CD4-positive, alpha-beta memory T cell (primary cell): ENCODE data around the gene LEMD1. TPM values are rescaled to one million over a fixed set of nuclear protein-coding genes. Genes with fewer than 3 reads are reported as not detected.
A peak's percentile ranks its signal among the peaks of the same experiment; 100 is the strongest.

Source experiments
- CTCF ChIA-PET: fragments of 350-600 bp; sonication (Branson Sonifier 250); formaldehyde crosslinking; loops from one replicate; lab custom pipeline; 2021; ENCODE audit warnings: inconsistent platforms; ENCODE audit not compliant: partially characterized antibody; lab: Charles Lee
- POLR2A ChIA-PET: fragments of 350-600 bp; sonication (Branson Sonifier 250); formaldehyde crosslinking; loops from one replicate; lab custom pipeline; 2021; ENCODE audit not compliant: partially characterized antibody; lab: Charles Lee
- DNase-seq, 5 donors: peaks; one replicate each; pipeline versions ENCODE4 v3.0.0 to v3.0.0-alpha.2; 2020 to 2022; ENCODE audit warnings: mixed read lengths in 1 of 5
- H3K27ac ChIP-seq: one replicate; pipeline ENCODE4 v1.7.0; 2013; ENCODE audit warnings: low read depth, low read length
- H3K27me3 ChIP-seq: 2 replicates; pipeline ENCODE4 v1.7.0; 2013; ENCODE audit warnings: mild to moderate bottlenecking, low read length, moderate library complexity; ENCODE audit not compliant: insufficient read depth
- H3K36me3 ChIP-seq: 2 replicates; pipeline ENCODE4 v1.7.0; 2013; ENCODE audit warnings: mild to moderate bottlenecking, low read length, moderate library complexity; ENCODE audit not compliant: insufficient read depth
- H3K4me1 ChIP-seq: 2 replicates; pipeline ENCODE4 v1.7.0; 2013; ENCODE audit warnings: mild to moderate bottlenecking, low read length, moderate library complexity; ENCODE audit not compliant: insufficient read depth
- H3K4me3 ChIP-seq, 2 donors: one replicate each; pipeline ENCODE4 v1.7.0; 2013; ENCODE audit warnings: low read length in 2 of 2, mild to moderate bottlenecking in 1 of 2
- H3K9me3 ChIP-seq, 2 donors: one replicate each; pipeline ENCODE4 v1.7.0; 2013; ENCODE audit warnings: low read length in 2 of 2, control low read depth in 1 of 2; ENCODE audit not compliant: control insufficient read depth in 1 of 2
- H3K27ac Mint-ChIP-seq, 7 donors: one replicate each; pipeline ENCODE4 v1.8.0; 2020 to 2021; ENCODE audit warnings: mixed read lengths in 7 of 7, mild to moderate bottlenecking in 6 of 7, inconsistent platforms in 3 of 7, moderate library complexity in 3 of 7
- H3K27me3 Mint-ChIP-seq, 2 donors: one replicate each; pipeline ENCODE4 v1.8.0; 2020 to 2021; ENCODE audit warnings: mixed read lengths in 2 of 2
- H3K36me3 Mint-ChIP-seq, 2 donors: one replicate each; pipeline ENCODE4 v1.8.0; 2020 to 2021; ENCODE audit warnings: mixed read lengths in 2 of 2, inconsistent platforms in 1 of 2, mild to moderate bottlenecking in 1 of 2
- H3K4me1 Mint-ChIP-seq, 4 donors: one replicate each; pipeline ENCODE4 v1.8.0; 2020 to 2021; ENCODE audit warnings: mixed read lengths in 4 of 4, mild to moderate bottlenecking in 1 of 4
- H3K4me3 Mint-ChIP-seq, 8 donors: one replicate each; pipeline ENCODE4 v1.8.0; 2020 to 2021; ENCODE audit warnings: mixed read lengths in 8 of 8, mild to moderate bottlenecking in 7 of 8, moderate library complexity in 6 of 8, inconsistent platforms in 3 of 8
- H3K9me3 Mint-ChIP-seq, 8 donors: one replicate each; pipeline ENCODE4 v1.8.0; 2020 to 2021; ENCODE audit warnings: mixed read lengths in 8 of 8, mild to moderate bottlenecking in 5 of 8, inconsistent platforms in 3 of 8, moderate library complexity in 1 of 8
- intact Hi-C: fragments of 100-400 bp; cut with micrococcal nuclease; formaldehyde crosslinking; loops from one replicate; pipeline ENCODE4 v1.15.1; 2023
- polyA plus RNA-seq, 2 donors: library from polyadenylated mRNA; unstranded; fragments of 300-500 nt; fragmentation: Illumina TruSeq; gene quantifications; one replicate each; pipeline ENCODE4 v1.2.3, GENCODE V29; 2021
- total RNA-seq, 2 experiments: library from RNA; stranded (reverse); gene quantifications; one replicate each; pipeline ENCODE4 v1.2.3, GENCODE V29; 2021

The LEMD1 gene
- total and polyA plus RNA-seq, 4 experiments from 2014 or later: 1.3 TPM; not detected in 3

DNA sequence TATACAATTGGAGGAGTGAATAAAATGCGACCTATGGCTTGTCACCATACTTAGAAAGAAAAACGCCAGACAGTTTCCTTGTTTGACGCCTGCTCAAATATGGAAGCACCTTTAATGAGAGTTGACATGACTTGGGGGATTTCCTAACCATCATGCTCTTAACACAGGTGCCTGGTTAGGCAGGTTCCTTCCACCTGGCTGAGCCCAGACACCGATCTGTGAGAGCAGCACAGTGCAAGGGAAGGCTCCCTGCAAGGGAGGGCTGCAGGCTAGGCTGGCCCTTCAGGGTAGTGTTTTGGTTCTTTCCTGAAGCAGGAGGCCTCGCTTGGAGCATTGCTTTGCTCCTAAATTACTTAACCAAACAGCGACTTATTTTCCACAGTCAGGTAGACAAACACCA, 40.6 kb downstream of the LEMD1 start:
- H3K4me3 Mint-ChIP-seq: no peak overlapping the region
- CTCF ChIA-PET: interaction anchor here (1.8 kb wide), 2 partner anchors 49 to 143 kb away, joined by 4 to 5 read pairs; no protein-coding TSS in a partner anchor
- intact Hi-C loops: no loop called here
- H3K4me1 Mint-ChIP-seq: peaks cover 0 to 12% (median 1%) of the 10 kb centered on the region in 4 donors
- no peaks in the 10 kb centered on the region for H3K36me3 Mint-ChIP-seq
- POLR2A ChIA-PET: interaction anchor here (0.7 kb wide), 2 partner anchors 12 to 60 kb away, joined by 3 read pairs; no protein-coding TSS in a partner anchor
- H3K36me3 ChIP-seq: no peaks in the 10 kb centered on the region
- H3K9me3 Mint-ChIP-seq: no peaks in the 10 kb centered on the region
- H3K27ac Mint-ChIP-seq: no peak overlapping the region
- no peak for DNase-seq
- H3K27ac ChIP-seq: no peak overlapping the region
- H3K27me3 Mint-ChIP-seq: peaks cover 3 to 8% of the 10 kb centered on the region in 2 donors
- H3K4me3 ChIP-seq: no peak overlapping the region
- no peaks in the 10 kb centered on the region for H3K4me1 ChIP-seq
- H3K9me3 ChIP-seq: no peaks in the 10 kb centered on the region
- no peaks in the 10 kb centered on the region for H3K27me3 ChIP-seq

DNA sequence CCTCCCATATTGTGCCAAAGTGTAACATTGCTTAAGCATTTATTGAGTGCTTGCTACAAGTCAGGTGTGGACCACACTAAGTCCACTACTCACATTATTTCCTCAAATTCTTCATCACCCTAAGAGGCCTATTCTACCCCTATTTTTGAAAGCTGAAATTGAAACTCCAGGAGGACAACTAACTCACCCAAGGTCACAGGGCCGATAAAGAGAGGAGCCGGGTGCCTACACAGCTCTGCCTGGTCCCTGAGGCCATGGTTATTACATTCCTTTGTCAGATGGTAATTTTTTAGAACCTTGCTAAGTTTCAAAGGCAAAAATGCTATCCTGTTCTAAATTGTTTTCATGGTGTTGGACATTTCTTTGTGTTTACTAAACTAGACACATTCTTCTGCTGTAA, 41.0 kb downstream of the LEMD1 start:
- no peaks in the 10 kb centered on the region for H3K4me1 ChIP-seq
- H3K36me3 ChIP-seq: no peaks in the 10 kb centered on the region
- H3K27ac ChIP-seq: no peak overlapping the region
- peaks cover 8 to 13% of the 10 kb centered on the region in 2 donors for H3K27me3 Mint-ChIP-seq
- no peaks in the 10 kb centered on the region for H3K27me3 ChIP-seq
- H3K4me3 ChIP-seq: no peak overlapping the region
- H3K4me1 Mint-ChIP-seq: peaks cover 0 to 16% (median 3%) of the 10 kb centered on the region in 4 donors
- H3K4me3 Mint-ChIP-seq: no peak overlapping the region
- intact Hi-C loops: no loop called here
- no peaks in the 10 kb centered on the region for H3K36me3 Mint-ChIP-seq
- CTCF ChIA-PET: interaction anchor here (1.8 kb wide), 2 partner anchors 49 to 143 kb away, joined by 4 to 5 read pairs; no protein-coding TSS in a partner anchor
- no peaks in the 10 kb centered on the region for H3K9me3 Mint-ChIP-seq
- no peaks in the 10 kb centered on the region for H3K9me3 ChIP-seq
- POLR2A ChIA-PET: interaction anchor here (0.7 kb wide), 2 partner anchors 12 to 60 kb away, joined by 3 read pairs; no protein-coding TSS in a partner anchor
- no peak overlapping the region for H3K27ac Mint-ChIP-seq
- no peak for DNase-seq

DNA sequence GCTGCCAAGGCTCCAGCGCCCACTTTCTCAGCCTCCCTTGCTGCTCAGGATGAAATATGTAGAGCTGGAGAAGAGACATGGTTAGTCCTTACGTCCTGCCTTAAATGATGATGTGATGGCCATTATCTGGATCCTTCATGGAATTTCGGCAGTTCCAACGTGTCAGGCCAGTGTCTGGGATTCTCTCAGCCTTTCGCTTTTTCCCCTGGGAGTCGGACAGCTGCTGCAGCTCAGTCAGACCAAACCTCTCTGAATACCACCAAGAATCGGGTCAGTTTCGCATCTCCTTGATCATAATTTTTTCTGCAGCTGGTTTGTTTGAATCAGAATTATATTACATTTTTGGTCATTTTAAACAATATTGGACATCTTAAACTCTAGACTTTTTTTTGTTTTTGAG, 42.8 kb downstream of the LEMD1 start:
- Mint-ChIP-seq H3K36me3 (no peaks in the 10 kb centered on the region), H3K27ac (no peak overlapping the region), H3K9me3 (no peaks in the 10 kb centered on the region), H3K27me3 (peaks cover 11 to 13% of the 10 kb centered on the region in 2 donors), H3K4me3 (no peak overlapping the region), H3K4me1 (peaks cover 10 to 29% (median 12%) of the 10 kb centered on the region in 4 donors)
- intact Hi-C loops: no loop called here
- Histone ChIP-seq H3K36me3 (no peaks in the 10 kb centered on the region), H3K4me3 (no peak overlapping the region), H3K27me3 (no peaks in the 10 kb centered on the region), H3K4me1 (peaks cover 9% of the 10 kb centered on the region), H3K27ac (no peak overlapping the region), H3K9me3 (no peaks in the 10 kb centered on the region)
- ChIA-PET POLR2A (no interaction called here), CTCF (no interaction called here)
- DNase-seq: no peak

- Histone ChIP-seq H3K4me1 (peaks cover 16% of the 10 kb centered on the region), H3K27me3 (no peaks in the 10 kb centered on the region), H3K4me3 (no peak overlapping the region), H3K9me3 (no peaks in the 10 kb centered on the region), H3K27ac (no peak overlapping the region), H3K36me3 (no peaks in the 10 kb centered on the region)
- peaks cover 13 to 14% of the 10 kb centered on the region in 2 donors for H3K27me3 Mint-ChIP-seq
- H3K36me3 Mint-ChIP-seq: no peaks in the 10 kb centered on the region
- DNase-seq: no peak
- H3K4me1 Mint-ChIP-seq: peaks cover 18 to 39% (median 22%) of the 10 kb centered on the region in 4 donors
- H3K27ac Mint-ChIP-seq: no peak overlapping the region
- intact Hi-C loops: no loop called here
- H3K9me3 Mint-ChIP-seq: no peaks in the 10 kb centered on the region
- ChIA-PET CTCF (no interaction called here), POLR2A (no interaction called here)
- no peak overlapping the region for H3K4me3 Mint-ChIP-seq
These were observed 44.5 kb downstream of the LEMD1 start for GRCh38 chr1:205377355-205377754.

GRCh38 chr1:205376739-205377138, 45.1 kb downstream of the LEMD1 start:
- intact Hi-C loops: no loop called here
- Histone ChIP-seq H3K27me3 (no peaks in the 10 kb centered on the region), H3K27ac (no peak overlapping the region), H3K4me3 (no peak overlapping the region), H3K9me3 (no peaks in the 10 kb centered on the region), H3K36me3 (no peaks in the 10 kb centered on the region), H3K4me1 (peaks cover 16% of the 10 kb centered on the region)
- Mint-ChIP-seq H3K27ac (no peak overlapping the region), H3K27me3 (peaks cover 13 to 15% of the 10 kb centered on the region in 2 donors), H3K4me3 (peak overlapping the region in 1 of 8 donors; percentile 22), H3K36me3 (no peaks in the 10 kb centered on the region), H3K9me3 (no peaks in the 10 kb centered on the region), H3K4me1 (peaks cover 18 to 39% (median 22%) of the 10 kb centered on the region in 4 donors)
- CTCF ChIA-PET: interaction anchor here (1.0 to 1.2 kb wide), 2 partner anchors 23 to 41 kb away, joined by 3 to 5 read pairs; no protein-coding TSS in a partner anchor
- no peak for DNase-seq
- POLR2A ChIA-PET: no interaction called here

DNA sequence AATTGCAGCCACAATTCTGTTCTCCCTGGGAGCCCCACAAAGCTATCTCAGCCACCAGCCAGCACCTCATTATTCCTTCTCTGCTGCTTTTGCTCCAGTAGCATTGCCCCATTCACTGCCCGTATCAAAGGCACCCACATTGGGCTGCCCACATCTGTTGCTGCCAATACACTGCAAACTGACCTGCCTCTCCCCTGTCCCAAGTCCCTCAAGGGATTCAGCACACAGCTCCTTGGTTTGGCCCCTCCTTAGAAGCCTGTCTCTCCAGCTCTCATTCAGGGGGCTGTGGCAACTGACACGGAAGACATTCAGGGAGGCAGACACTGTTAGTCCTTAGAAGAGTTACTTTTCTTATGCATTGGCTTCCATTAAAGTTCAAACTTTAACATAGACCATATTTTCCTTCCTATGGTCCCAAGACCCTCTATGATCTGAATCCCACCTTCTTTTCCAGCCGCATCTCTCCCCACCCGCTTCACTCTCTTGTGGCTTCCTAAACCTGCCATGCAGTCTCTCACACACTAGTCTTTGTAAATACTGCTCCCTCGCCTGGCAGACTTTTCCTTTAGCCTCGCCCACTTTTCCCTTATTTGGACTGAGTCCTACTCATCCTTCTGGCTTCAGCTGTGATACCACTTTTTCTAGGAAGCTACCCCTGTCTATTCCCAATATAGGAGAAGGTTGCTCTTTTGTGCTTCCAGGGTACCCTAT, 45.9 kb downstream of the LEMD1 start:
- H3K27me3 Mint-ChIP-seq: peaks cover 11 to 16% of the 10 kb centered on the region in 2 donors
- ChIA-PET POLR2A (no interaction called here), CTCF (interaction anchor here (1.0 to 1.2 kb wide), 2 partner anchors 22 to 41 kb away, joined by 3 to 5 read pairs; no protein-coding TSS in a partner anchor)
- H3K4me1 ChIP-seq: peaks cover 16% of the 10 kb centered on the region
- H3K36me3 ChIP-seq: no peaks in the 10 kb centered on the region
- intact Hi-C loops: no loop called here
- no peaks in the 10 kb centered on the region for H3K9me3 Mint-ChIP-seq
- no peaks in the 10 kb centered on the region for H3K9me3 ChIP-seq
- peak overlapping the region in 1 of 7 donors; percentile 7 for H3K27ac Mint-ChIP-seq
- no peak overlapping the region for H3K27ac ChIP-seq
- H3K4me3 ChIP-seq: no peak overlapping the region
- no peaks in the 10 kb centered on the region for H3K27me3 ChIP-seq
- no peaks in the 10 kb centered on the region for H3K36me3 Mint-ChIP-seq
- peaks cover 18 to 39% (median 22%) of the 10 kb centered on the region in 4 donors for H3K4me1 Mint-ChIP-seq
- peak overlapping the region in 1 of 8 donors; percentile 58 for H3K4me3 Mint-ChIP-seq
- DNase-seq: no peak
